GM21381 (cell line): Measurements from ENCODE around the gene RCBTB2.
A peak's percentile ranks its signal among the peaks of the same experiment; 100 is the strongest.

Source experiments
- ATAC-seq: cut with Tn5 transposase; IDR thresholded peaks from one replicate; pipeline ENCODE4 v1.9.1; 2021; ENCODE audit warnings: mild to moderate bottlenecking, moderate library complexity; ENCODE audit not compliant: unreplicated experiment

The RCBTB2 gene

DNA sequence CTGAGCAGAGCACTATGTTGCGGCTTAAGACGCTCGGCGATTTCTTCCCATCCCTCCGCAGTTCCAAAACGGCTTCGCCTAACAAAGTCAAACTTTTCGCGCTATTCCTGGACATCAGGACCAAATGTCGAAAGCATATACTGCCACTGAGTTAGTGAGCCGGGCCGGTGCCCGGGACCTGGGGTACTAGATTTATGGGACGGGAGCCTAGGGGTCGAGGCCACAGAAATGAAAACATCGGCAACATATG lies 699 bp downstream of the RCBTB2 start:
- peak; percentile 9 for ATAC-seq

DNA sequence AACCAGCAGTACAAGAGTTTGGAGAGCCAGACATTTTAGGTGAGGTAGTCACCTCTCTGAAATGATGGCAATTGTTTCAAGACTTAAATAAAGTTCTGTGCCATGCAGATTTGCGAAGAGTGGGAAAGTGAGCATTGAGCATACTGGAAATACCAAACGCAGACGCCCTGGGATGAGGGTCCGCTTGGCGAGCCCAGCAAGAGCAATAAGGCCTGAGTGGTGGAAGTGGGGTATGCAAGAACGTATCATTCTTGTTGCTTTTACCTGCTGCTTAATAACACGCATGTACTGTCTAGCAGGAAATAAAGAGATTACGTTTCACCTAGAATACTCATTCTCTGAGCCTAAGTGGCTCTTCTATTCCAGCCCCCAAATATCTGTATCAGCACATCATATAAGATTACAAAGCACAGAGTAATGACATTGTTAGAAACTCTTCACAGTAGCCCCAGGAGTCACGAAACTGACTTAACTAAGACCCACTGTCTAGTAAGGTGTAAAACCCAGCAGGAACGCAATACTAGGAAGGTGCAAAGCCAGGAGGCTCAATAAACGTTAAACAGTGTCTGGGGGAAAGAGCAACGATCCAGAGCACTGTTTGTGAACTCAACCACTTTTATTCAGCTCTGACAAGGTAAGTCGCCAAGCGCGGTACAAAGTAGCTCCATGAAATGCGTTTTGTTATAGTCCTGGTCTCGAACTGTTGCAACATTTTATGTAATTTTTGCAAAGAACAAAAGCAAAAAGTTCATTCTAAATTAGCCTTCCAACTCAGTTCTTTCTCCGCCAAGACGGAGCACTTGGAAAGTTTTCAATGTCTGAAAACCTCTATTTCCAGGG lies 1.2 kb downstream of the RCBTB2 start:
- no peak for ATAC-seq

DNA sequence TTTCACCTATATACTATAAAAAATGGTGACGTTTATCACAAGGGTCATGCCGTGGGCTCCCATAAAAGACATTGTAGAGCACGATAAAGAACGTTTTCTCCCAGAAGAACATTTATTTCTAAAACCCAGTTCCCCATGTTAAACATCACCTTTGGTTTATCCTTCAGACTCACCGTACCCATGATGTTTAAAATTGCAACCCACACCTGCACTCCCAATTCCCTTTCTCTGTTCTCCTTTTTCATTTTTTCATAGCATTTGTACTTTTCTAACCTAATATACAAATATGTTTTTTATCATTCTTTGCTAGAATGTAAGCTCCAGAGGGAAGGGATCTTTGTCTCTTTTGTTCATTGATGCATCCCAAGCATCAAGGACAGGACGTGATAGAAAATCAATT lies 2.0 kb downstream of the RCBTB2 start:
- no peak for ATAC-seq

DNA sequence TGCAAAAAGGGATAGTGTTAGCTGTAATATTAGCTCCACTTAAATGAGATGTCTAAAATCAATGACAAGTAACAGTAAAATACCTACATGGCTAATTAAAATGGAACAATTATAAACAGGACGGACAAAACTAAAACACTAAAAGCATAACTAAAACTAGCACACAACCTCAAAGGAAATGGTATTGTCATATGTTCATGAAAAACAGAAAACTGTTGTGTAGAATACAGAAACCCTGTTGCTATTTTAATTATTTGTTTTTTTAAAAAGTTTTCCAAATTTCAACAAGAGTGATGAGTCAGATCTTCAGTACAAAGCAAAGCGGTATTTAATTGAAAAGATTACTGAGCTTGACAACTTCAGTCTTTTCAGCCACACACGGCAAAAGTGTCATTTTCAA lies 4.2 kb downstream of the RCBTB2 start:
- no peak for ATAC-seq

DNA sequence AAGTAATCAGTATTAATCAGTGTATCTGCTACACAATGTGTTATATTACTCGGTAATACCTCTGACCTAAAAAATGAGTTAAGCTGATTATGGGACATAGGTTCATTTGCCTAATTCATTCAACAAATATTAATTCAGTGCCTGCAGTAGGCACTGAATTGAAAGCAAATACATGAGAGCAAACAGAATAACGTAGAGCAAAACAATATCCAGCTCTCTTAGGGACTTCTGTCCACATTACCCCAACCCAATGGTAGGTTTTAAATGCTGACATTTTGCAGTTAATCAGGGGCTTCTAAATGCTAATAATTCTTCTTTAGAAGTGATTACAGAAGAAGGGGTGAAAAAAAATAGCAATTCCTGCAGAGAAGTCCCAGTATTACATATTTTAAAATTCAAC lies 4.9 kb downstream of the RCBTB2 start:
- ATAC-seq = no peak

DNA sequence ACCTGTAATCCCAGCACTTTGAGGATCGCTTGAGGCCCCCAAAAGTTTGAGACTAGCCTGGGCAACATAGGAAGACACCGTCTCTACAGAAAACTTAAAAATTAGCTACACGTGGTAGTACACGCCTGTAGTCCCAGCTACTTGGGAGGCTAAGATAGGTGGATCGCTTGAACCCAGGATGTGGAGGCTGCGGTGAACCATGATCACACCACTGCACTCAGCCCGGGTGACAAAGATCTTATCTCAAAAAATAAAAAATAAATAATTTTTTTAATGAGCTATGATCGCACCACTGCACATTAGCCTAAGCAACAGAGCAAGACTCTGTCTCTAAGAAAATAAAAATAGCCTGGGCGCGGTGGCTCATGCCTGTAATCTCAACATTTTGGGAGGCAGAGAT lies 6.6 kb downstream of the RCBTB2 start:
- no peak for ATAC-seq

DNA sequence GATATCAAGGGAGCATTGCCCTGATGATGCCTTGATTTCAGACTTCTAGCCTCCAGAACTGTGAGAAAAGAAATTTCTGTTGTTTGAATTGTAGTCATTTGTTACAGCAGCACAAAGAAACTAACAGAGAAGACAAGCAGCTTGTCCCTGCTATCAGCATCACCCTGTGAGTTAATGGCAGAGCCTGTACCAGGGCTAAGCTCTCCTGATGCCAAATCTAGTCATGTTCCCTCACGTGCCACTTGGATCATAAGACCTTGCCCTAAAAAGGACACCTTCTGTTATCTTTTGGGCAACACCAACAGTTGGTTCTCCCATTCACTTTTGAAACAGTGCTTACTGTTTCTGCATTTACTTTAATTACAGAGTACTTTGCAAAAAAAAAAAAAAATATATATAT lies 14.8 kb downstream of the RCBTB2 start:
- no peak for ATAC-seq

DNA sequence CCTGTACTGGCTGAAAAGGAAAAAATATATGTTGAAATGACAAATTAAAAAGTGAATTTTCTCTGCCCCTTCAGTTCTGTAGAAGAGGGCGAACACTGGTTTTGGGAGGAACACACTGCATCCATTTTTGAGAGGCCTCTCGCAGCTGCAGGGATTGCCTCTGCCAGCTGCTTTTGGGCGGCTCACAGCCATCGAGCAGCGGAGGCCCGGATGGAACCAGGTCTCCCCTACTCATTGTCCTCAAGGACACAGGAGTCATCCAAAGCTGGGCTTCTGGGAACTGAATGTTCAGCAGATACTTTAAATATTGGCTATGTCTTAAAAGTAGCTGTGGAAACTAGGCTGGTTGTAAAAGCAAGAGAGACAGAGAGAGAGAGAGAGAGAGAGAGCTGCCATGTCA lies 17.1 kb downstream of the RCBTB2 start:
- ATAC-seq = no peak

DNA sequence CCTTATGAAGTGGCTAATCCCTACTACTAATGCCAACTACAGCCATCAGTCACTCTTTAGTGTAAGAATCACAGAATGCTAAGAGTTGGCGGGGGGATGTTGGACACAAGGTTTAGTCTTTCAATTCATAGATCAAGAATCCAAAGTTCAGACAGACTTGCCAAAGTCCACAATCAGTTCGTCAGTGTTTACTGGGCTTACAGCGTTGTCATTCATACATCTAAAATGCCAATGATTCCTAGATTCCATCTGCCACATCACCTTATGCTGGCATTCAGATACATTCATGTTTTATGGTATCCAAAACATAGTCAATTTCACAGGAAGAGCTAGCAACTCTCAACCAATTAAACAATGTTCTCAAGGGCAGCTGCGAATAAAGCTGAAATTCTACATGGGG lies 18.1 kb downstream of the RCBTB2 start:
- no peak for ATAC-seq

DNA sequence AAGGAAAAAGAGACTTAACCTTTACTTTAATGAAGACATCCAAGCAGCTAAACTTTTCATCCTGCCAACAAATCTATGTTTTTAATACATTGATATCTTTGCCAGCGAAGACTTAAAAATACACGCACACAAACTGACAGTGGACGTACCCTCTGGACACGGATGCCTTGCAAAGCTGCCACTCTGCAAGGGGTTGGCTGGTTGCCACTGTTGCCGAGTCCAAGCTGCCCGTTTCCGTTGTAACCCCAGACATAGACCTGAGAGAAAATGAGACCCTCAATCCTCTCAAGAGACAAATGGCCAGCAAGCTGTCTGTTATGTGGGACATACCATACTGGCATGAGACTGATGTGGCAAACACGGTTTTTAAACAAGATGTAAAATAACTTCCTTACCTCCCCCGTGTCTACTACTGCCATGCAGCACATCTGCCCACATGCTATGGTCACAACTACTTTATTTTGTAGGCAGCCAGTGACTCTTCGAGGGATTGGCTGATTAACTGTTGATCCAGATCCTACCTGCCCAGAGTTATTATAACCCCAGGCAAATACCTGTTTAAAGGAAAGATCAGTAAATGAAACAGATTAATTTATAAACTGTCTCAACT lies 21.2 kb downstream of the RCBTB2 start:
- no peak for ATAC-seq

DNA sequence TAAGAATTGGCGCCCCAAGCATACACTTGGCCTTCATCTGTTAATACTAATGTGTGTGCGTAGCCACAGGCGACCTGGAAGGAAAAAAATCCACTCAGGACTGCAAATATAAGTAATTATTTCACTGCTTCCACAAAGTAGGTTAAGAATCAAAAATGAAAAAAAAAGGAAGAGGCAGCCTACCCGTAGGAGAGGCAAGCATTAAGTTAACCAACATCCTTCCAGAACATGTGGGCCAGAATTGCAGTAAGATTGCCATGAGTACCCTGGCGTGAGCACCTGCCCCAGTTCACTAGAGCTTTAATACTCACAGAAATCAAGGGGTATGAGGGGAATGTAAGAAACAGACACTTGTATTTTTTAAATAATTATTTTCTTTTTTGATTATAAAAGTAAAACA lies 22.2 kb downstream of the RCBTB2 start:
- ATAC-seq = no peak

DNA sequence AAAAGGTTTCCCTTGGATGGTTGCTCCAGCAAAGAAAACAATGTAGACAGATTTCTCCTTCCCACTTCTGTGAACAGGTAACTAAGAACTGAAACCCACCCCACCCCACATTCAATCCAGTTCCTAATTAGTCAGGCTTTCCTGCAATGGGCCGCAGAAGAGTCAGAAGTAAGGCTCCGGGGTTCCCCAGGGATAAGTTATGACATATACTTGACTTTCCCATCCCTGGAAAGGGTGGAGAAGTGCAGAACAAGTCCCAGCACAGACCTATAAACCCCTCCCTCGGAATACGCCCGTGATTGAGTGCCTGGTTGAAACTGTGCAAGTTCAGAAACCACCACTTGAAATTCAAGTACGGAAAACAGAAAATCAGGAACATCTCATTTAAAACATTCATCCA lies 24.9 kb downstream of the RCBTB2 start:
- ATAC-seq = no peak

DNA sequence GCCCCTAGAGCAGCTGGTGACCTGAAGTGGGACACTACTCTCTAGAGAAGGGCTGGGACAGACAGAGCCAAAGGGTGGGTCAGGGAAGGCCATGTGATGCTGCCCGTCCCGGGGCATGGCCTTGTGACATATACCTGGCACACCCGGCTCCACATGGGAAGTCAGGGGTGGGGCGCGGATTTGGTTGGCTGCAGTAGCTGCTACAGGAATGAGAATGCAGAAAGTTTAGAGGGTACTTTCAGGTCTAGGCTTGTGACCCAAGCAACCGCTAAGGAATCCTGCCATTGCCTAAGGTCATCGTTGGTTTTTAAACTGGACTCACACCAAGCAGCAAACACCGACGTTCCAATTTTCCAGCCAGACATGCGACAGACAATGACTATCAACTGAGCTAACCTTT lies 25.9 kb downstream of the RCBTB2 start:
- ATAC-seq = no peak

DNA sequence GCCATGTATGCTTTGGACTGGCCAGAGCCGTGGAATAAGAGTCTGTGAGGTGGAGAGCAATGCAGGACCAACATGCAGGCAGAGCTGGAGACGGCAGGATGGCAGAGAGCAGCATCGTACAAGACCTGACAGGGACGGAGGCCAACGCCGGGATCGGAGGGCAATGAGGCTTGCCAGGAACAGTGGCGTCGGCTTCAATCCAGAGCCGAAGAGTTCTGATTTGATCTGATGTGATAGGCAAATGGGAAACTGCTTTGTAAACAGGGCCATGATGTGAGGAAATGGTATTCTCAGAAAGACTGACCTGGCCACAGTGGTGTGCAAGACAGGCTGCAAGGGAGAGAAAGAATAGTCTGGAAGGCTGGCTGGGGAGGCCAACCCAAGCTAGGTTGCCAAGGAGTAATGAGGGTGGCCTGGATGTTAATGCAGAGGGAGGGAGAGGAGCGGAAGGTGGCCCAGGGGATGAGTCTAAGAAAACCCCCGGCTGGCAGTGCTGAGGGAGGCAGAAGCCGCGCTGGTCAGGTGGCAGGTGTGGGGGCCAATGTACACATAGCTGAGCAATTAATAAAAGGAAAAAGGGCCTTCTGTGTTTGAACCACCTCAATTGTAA lies 26.7 kb downstream of the RCBTB2 start:
- ATAC-seq = peak; percentile 9

DNA sequence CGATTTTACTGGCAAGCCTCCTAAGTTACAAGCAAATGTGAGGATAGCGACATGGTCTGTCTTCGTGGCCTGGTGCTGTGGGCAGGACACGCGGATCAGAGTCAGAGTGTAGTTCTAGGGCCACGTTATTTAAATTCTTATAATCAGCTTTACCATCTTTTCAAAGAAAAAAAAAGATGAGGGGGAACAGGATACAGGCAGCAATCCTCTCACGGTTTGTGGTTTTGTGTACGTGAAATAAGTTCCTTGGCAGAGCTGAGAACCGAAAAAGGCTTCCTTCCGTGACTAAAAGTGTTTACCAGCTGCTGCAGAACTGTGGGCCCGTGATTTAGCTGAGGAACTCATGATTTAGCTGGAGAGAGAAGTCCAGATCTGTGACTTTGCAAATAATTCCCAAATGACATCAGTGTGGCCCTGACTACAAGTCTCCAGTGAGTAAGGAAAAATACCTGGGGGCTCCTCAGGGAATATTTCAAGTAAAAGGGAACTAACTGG lies 27.2 kb downstream of the RCBTB2 start:
- peak; percentile 59 for ATAC-seq

DNA sequence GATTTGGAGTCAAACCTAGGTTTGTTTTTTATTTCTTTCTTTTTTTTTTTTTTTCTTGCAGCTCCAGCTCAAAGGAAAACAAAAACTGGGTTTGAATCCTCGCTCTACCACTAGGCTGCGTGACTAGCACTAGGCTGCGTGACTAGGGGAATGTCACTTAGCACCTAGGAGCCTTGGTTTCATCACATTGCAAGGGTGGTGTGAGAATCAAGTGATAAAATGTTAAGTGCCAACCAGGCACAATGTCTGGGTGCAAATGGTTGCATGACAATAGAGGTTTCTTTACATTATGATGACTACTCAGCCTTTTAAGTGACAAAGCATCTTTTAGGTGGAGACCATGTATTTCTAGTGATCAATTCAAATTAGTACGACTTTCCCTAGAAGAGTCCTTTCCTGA lies 27.9 kb downstream of the RCBTB2 start:
- peak; percentile 24 for ATAC-seq

DNA sequence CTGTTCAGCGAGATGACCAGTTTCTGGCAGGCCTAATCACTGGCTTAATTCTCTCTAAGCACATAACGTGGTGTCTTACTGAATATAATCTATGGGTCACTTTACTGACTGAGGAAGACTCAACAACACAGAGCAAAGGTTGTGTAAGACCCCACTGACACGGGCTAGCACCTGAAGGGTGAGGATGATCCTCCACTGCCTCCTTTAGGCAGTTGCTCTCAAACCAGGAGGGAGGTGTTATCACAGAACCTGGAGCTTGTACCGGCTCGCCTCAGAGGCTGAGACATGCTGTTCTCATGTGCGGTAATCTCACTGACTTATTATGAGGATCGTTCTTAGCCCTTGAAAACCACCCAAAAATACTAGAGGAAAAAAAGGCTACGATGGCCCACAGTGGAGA lies 28.3 kb downstream of the RCBTB2 start:
- ATAC-seq = peak; percentile 21

DNA sequence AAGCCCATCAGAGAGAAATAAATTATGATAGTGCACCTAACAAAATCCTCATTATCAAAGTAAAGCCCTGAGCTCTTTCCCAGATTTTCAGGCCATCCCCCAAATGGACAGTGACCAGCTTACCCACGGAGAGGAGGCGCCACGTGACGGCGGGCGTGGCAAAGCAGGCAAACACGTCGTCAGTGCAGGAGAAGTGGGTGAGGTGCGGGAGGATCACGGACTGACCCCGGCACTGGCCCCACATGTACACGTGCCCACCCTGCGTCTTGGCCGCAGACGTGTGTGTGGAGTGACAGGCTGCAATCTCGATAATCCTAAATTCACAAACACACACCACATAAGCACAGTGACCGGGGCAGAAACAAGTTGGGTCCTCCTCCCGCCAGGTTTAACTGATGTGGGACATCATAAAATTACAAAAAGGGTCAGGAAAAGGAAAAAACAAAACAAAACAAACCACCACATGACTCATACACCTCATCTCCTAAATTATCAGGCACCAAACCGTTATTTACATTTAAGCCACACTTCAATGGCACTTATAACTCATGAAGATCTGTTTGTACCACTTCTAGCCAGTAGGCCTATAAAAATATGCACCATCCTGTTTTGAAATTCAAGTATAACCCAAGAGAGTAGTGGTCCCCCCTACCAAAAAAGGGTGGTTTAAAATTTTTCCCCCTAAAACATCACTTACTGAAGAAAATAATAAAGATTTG lies 30.1 kb downstream of the RCBTB2 start:
- no peak for ATAC-seq

DNA sequence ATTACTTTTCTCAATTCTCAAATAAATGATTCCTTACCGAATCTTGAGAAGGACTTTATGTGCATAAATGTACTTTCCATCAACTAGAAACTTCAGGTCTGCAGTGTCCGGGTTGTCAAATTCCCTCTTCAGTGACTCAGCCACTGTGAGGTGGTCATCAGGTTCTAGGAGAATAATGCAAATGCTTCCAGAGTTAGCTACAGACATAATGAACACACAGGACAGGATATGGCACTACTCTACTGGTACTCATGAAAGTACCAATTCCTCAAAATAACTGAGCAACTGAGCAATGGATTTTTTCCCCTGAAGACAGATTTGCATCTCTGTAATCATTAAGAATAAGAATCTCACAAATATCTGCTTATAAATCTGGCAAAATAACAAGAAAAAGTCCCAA lies 31.2 kb downstream of the RCBTB2 start:
- no peak for ATAC-seq

DNA sequence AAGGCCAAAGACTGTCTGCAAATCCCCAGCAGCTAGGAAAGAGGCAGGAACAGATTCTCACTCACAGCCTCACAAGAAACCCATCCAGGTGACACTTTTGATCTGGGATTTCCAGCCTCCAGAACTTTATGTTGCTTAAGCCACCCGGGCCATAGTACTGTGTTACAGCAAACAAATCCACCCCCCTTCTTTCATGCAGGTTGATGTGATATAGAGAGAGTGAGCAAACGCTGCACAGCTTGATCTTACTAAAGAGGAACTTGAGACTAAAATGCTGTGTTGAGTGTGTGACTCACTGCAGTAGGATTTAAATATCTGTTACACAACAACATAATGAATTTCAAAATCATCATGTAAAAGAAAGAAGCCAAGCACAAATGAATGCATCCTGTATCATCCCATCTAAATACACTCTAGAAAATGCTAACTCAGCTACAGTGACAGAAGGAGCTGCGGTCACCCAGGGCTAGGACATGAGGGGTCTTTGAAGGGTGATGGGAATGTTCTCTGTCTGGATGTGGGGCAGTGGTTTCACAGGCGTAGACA lies 32.2 kb downstream of the RCBTB2 start:
- ATAC-seq = no peak

DNA sequence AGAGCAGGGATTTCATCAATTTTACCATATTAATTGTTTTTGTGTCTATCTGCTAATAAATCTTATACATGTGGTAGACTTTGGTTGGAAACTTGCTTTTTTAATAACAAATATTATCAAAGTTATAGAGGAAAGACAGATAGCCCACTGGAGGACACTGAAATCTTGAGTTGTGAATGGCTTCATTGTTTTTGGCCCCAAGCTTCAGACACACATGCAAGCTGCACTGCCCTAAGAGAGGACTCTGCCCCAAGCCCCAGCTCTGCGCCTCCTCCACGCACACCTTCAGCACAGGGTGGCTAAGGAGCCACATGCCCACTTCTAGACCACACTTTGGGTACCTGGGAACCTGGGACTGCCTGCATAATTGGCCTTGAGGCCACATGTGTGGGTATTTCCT lies 35.2 kb downstream of the RCBTB2 start:
- no peak for ATAC-seq
